HG02852 (cell line): ENCODE measurements around the gene WDR70.
"Not testable (repeated sequence)": the region's sequence is repeated elsewhere in the genome, so short reads cannot be mapped to it uniquely, and the experiment has no call there.

Experiments
- ATAC-seq: cut with Tn5 transposase; IDR thresholded peaks from one replicate; pipeline ENCODE4 v1.9.1; 2021; ENCODE audit warnings: mild to moderate bottlenecking, moderate library complexity; ENCODE audit not compliant: unreplicated experiment

The WDR70 gene

DNA sequence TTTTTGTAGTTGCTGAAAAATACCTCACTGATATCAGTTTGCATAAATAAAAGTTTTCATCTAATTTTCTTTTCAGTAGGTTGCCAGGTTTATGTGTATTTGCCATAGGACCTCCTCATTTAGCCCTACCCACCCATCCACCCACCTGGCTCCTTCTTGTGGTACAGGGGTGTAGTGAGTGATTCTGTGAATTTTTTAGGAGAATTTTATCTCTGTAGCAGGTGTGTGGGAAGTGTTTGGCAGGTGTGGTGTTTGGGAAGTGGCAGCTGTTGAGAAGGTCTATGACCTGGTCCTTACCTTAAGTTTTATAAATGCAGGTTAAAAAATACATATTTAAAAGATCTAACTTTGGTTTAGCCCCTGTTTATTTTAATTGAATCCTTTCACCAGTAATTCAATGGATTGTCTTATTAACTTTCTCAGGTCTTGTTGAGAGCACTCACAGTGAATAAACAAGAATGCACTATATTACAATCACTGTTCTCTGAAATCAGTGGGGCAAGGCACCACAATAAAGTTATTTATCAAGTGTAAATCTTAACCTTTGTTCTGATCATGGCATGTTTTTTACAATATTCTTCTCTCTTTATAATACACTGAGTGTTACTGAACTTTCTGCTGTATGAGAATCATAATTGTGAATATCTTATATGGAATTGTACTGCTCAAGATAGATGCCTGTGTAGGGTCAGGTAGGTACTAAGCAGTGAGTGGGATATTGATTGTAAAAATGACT lies 189.1 kb downstream of the WDR70 start:
- no peak for ATAC-seq

DNA sequence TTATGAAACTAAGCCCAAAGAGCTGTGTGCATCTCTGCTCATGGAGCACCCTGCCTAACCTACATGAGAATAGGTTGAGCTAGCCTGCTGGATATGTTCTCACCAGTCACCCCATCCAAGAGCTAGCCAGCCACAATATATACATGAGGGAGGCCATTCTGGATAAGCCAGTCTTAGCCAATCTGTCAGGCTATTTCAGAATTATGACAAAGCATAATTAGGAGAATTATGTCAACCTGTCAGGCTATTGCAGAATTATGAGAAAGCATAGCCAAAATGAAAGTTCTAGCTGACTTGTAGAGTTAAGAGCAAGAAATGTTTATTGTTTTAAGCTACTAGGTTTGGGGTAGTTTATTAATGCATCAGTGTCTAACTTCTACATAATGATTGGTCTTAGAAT lies 189.8 kb downstream of the WDR70 start:
- no peak for ATAC-seq

DNA sequence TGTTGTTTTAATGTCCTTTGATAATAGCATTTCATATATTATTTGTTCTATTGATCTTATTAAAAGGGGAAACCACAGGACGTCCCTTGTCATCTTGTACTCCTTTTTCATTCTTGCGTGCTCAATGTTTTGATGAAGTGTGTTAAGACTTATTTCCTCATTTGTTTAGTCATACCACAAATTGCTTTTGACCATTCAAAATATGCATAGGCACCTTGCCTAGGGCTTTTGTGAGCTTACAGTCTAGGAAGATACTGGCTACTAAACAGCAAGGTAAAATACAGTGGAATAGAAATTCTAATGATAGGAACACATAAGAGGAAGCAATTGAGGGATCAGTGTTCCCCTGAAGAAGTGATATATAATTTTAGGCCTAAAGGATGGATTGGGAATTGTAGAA lies 190.3 kb downstream of the WDR70 start:
- ATAC-seq: no peak

DNA sequence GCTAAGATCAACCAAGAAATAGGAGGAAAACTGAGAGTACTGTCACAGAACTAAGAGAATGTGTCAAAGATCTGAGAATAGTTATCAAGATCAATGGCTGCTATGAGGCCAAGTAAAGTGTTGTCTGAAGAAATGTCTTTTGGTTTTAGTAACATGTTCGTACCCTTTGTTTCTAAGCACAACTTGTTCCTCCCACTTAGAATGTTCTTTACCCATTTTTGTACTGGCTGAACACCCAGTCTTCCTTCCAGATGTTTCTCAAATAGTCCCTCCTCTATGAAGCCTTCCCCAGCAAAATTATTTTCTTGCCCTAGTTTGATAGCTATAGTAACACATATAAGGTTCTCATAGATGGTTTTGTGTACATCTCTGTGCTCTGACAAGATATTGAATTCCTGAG lies 191.5 kb downstream of the WDR70 start:
- ATAC-seq: no peak

DNA sequence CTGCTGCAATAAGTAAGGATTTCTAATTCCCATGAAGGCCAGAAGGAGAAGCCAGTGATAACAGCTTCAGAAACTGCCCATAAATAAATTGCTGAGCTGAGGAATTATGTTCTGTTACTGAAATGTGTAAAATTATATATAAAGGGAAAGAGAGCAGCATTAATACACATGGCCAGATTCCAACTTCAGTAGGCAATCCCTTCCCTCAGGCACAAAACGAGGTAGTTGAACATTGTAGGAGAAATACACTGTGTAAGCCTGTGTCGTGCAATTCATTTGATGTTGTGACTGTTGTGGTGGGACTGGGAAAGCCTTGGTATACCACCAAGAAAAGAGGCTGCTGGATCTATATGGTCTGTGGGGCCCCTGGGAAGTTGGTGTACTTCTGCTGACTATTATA lies 192.9 kb downstream of the WDR70 start:
- no peak for ATAC-seq

DNA sequence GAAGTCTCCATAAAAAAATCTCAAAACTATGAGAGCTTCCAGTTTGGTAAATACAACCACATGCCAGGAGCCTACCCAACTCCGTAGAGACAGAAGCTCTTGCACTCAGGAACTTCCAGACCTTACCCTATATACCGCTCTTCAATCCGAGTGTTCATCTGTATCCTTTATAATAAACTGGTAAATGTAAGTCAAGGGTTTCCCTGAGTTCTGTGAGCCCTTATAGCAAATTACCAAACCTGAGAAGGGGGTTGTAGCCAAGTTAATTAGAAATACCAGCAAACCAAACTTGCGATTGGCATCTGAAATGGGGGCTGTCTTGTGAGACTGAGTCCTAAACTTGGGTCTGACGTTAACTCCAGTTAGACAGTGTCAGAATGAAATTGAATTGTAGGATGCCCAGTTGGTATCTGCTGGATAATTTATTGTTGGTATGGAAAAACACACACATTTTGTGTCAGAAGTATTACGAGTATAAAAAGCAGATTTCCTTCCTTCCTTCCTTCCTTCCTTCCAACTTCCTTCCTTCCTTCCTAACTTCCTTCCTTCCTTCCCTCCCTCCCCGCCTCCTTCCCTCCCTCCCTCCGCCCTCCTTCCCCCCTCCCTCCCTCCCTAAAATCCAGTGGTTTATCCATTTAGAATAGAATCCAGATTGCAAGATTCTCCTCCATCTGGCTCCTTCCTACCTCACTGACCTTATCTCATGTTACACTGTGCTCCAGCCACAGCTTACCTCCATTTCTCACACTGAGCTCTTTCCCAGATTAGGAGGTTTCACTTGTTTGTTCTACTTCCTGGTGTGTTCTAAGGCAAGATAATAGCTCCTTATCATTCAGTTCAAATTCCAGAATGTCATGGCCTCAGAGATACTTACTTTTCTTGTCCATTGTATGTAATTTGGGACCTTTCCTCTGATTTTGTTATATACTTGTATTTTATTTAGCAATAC lies 196.7 kb downstream of the WDR70 start:
- no peak for ATAC-seq

DNA sequence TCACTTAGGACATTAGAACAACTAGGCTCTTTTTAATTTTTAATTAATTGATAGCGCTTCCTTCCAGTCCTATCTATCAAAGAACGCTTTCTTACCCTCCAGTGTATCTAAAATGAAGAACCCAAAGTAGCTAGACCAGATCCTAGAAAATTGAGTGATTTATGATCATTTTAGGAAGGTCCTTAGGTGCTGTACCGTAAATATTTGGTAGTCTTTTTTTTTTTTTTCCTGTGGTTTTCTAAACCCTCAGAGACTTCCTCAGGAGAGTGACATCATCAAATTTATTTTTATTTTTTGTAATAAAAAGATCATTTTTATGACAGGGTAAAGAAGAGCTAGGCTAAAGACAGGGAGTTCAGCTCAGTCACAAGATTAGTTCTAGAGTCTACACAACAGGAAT lies 197.4 kb downstream of the WDR70 start:
- no peak for ATAC-seq

DNA sequence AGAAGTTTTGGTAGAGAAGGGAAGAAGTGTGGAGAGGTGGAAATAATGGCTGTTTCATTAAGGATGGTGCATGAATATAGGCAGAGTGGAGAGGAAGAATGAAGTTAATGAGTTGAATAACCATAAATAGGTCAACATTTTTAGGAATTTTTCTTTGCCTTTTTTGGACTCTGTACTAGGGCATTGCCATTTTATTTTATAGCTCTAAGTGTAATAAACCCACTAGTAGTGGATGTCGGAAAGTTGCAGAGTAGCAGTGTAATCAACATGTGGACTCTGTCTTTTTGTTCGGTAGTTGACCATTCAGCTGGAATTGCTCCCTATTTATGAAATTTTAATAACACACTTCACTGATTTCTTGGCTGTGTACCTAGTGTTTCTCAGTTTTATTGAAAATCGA lies 199.1 kb downstream of the WDR70 start:
- no peak for ATAC-seq

DNA sequence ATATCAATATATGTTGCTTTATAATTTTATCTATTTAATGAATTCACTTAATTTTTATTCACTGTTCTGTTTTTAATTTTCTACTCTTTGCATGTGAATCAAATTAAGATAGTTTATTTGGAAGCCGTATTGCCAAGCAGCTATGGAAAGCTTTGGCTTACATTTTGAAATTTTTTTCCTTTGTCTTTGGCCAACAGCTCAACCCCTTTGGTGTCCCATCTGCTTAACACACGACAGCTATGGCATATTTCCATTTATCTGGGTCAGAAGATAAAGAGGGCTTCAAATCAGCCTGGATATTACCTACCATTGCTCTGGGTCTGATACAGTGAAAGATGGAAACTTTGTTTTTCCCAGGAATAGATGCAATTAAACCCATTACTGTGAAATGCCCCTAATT lies 201.0 kb downstream of the WDR70 start:
- ATAC-seq: no peak

DNA sequence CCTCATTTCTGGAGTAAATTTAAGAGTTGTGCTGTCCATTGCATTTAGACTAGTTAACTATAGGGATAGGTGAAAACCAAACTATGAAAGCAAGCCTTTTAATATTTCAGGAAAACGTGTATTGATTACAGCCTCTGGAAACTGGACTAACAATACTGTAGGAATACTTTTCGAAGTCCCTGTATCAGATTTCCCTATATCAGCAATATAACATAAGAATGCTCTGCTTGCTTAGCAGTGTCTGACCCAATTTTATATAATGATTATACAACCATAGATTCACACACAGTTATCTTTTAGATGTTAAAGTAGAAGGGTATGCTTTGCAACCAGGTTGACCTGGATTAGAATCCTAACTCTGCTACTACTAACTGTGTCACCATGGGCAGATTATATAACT lies 203.1 kb downstream of the WDR70 start:
- ATAC-seq: no peak

DNA sequence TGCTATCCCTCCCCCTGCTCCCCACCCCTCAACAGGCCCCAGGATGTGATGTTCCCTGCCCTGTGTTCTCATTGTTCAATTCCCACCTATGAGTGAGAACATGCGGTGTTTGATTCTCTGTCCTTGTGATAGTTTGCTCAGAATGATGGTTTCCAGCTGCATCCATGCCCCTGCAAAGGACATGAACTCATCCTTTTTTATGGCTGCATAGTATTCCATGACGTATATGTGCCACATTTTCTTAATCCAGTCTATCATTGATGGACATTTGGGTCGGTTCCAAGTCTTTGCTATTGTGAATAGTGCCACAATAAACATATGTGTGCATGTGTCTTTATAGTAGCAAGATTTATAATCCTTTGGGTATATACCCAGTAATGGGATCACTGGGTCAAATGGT lies 214.2 kb downstream of the WDR70 start:
- not testable (repeated sequence) for ATAC-seq

DNA sequence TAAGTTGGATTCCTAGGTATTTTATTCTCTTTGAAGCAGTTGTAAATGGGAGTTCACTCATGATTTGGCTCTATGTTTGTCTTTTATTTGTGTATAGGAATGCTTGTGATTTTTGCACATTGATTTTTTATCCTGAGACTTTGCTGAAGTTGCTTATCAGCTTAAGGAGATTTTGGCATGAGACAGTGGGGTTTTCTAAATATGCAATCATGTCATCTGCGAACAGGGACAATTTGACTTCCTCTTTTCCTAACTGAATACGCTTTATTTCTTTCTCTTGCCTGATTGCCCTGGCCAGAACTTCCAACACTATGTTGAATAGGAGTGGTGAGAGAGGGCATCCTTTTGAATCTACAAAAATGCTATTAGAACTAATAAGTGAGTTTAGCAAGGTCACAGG lies 215.7 kb downstream of the WDR70 start:
- not testable (repeated sequence) for ATAC-seq

DNA sequence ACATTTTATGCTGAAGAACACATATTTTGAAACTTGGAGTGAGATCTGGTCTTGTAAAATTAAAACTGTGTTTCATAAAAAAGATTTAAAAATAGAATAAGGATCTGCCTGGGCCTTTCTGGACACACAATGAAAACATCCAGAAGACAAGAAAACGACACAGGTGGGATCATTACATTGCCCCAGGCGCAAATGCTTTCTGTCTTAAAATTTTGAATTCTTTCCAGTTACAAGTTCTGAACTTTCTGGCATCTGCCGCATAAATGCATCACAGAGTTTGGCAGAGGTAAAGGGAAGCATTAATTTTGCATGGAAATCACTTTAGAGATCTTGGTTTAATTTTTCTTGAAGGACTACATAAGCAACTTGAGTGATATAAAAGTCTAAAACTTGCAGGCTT lies 219.6 kb downstream of the WDR70 start:
- ATAC-seq: no peak

DNA sequence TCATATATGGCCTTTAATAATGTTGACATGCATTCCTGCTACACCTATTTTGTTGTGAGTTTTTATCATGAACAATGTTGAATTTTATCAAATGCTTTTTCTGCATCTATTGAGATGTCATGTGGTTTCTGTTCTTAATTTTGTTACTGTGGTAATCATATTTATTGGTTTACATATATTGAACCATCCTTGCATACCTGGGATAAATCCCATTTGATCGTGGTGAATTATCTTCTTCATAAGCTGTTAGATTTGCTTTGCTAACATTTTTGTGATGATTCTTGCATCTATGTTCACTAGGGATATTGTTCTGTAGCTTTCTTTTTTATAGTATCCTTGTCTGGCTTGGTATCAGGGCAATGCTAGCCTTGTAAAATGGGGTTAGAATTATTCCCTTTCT lies 222.0 kb downstream of the WDR70 start:
- ATAC-seq: no peak

DNA sequence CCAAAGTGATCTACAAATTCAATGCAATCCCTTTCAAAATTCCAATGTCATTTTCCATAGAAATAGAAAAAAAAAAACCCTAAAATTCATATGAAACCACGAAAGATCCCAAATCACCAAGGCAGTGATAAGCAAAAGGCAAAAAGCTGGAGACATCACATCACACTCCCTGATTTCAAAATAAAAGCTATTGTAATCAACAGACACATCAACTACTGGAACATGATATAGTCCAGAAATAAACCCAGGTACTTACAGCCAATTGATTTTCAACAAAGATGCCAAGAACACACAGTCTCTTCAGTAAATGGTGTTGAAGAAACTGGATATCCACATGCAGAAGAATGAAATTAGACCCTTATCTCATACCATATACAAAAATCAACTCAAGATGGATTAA lies 224.0 kb downstream of the WDR70 start:
- ATAC-seq: no peak

DNA sequence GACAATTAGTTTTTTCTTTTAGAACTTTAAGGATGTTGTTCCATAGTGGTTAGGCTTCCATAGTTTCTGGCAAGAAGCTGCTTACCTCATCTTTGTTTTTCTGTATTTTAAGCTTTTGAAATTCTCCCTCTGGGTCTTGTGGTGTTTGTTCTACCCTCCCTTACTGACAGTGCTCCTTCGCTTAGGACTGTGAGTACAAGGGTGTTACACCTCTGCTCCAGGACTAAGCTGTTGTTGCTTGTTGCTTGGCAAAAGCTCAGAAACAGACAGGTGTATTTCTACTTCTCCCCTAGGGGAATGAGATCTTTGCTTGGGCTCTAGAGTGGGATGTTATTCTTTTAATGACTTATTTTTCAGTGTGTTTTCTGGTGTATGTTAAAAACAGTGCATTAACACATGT lies 225.2 kb downstream of the WDR70 start:
- no peak for ATAC-seq

DNA sequence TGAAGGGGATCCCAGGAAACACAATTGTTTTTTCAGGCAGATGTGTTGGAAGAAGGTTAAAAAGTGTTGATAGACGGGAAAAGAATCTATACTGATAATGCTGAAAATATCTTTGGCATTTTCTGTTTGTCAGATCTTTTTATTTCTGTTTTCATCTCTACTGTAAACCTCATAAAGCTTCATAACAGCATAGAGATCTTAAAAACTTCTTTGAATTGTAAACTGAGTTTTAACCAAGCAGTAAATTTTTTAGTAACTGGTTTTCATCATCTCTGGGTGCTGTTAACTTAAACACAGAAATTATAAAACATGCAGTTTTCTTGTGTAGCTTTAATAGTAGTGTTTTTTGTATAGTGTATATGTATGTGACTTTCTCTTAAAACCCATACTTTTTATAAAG lies 227.0 kb downstream of the WDR70 start:
- ATAC-seq: no peak

DNA sequence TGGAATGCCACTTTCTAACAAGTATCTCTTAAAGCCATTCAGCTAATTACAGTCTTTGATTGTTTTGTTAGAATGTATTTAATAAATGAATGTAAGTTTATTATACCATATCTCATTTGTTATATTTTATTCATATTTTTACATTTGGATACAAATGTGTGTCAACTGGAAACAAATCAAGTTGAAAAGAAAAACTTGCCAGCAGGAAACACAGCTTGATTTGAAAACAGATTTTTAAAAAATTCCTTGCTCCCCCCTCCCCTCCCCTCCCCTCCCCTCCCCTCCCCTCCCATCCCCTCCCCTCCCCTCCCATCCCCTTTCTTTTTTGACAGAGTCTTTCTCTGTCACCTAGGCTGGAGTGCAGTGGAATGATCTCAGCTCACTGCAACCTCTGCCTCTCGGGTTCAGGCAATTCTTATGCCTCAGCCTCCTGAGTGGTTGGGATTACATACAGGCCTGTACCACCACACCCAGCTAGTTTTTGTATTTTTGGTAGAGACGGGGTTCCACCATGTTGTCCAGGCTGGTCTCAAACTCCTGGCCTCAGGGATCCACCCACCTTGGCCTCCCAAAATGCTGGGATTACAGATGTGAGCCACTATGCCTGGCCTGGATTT lies 227.6 kb downstream of the WDR70 start:
- no peak for ATAC-seq

DNA sequence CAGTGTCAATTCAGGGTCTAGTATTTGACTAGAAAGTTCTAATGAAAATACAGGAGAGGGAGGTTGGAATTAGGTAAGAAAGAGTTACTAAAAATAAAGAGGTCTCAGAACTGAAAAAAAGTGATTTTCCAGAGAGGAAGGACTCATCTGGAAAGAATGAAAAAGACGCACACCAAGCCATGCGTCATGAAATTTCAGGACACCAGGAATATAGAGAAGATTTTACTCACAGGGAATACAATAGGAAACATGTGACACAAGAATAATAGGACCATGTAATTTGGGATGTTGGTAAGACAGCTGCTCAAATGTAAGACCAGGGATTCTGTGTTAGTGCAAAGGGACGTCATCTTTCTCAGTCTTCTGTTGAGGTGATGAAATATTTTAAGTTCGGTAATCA lies 236.1 kb downstream of the WDR70 start:
- ATAC-seq: no peak

DNA sequence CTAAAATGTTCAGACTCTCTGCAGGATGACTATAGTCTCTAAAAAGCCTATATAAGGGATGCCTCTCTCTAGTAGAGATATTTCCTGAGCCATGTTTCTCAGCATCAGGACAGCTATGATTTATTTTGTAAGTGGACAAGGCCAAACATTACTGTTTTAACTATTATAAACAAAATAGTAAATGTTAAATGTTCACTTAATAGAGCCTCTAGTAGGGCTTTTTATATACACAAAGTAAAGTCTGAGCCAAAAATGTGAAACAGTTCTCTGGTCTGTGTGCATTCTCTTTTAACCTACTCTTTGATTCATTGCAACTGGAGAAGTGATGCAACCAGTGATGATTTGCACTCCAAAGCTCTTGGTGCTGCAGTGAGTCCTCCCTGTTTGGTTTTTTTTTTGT lies 240.2 kb downstream of the WDR70 start:
- ATAC-seq: no peak

DNA sequence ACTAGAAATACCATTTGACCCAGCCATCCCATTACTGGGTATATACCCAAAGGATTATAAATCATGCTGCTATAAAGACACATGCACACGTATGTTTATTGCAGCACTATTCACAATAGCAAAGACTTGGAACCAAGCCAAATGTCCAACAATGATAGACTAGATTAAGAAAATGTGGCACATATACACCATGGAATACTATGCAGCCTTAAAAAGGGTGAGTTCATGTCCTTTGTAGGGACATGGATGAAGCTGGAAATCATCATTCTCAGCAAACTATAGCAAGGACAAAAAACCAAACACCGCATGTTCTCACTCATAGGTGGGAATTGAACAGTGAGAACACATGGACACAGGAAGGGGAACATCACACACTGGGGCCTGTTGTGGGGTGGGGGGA lies 243.2 kb downstream of the WDR70 start:
- not testable (repeated sequence) for ATAC-seq

DNA sequence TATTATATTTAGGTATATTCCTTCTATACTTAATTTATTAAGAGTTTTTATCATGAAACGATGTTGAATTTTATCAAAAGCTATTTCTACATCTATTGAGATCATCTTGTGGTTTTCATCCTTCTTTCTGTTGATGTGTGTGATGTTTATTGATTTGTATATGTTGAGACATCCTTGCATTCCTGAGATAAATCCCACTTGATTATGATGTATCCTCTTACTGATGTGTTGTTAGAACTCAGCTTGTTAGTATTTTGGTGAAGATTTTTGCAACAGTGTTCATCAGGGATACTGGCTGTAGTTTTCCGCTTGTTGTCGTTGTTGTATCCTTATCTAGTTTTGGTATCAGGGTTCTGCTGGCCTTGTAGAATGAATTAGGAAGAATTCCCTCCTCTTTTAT lies 247.1 kb downstream of the WDR70 start:
- ATAC-seq: no peak
